PC-3 (cell line): Measurements from ENCODE around the gene ABCA2. TPM values are rescaled to one million over a fixed set of nuclear protein-coding genes. Genes with fewer than 3 reads are reported as not detected.

Experiments used
- ATAC-seq: fragments of 200-7000 bp; cut with Tn5 transposase; 2 replicates; pipeline ENCODE4 v1.9.1; 2020; ENCODE audit warnings: mild to moderate bottlenecking, moderate library complexity
- BruUV-seq: library from RNA; stranded (reverse); fragments of 400-500 nt; replicated peaks from 2 replicates; lab custom pipeline; 2021; lab: Mats Ljungman, UMichigan
- CTCF ChIA-PET: fragments of 300-600 bp; sonication (Branson Sonifier 250); formaldehyde crosslinking; loops from one replicate; lab custom pipeline; 2022; ENCODE audit warnings: antibody characterized with exemption; lab: Charles Lee
- POLR2A ChIA-PET: fragments of 300-600 bp; sonication (Branson Sonifier 250); formaldehyde crosslinking; loops from one replicate; lab custom pipeline; 2022; ENCODE audit warnings: antibody characterized with exemption; ENCODE audit not compliant: unreplicated experiment; lab: Charles Lee
- DNase-seq: peaks from one replicate; pipeline ENCODE4 v3.0.0-alpha.2; 2015
- H2AFZ ChIP-seq: fragments of 300-600 bp; sonication (generic); 2 replicates; pipeline ENCODE4 v1.6.0; 2016; ENCODE audit warnings: antibody characterized with exemption, low read length
- H3F3A ChIP-seq: fragments of 300-600 bp; sonication (generic); one replicate; pipeline ENCODE4 v1.6.0; 2017; ENCODE audit warnings: antibody characterized with exemption, low read length, control low read depth, mild to moderate bottlenecking; ENCODE audit not compliant: unreplicated experiment
- H3K27ac ChIP-seq: fragments of 300-600 bp; sonication (generic); 2 replicates; pipeline ENCODE4 v1.5.1; 2016; ENCODE audit warnings: mild to moderate bottlenecking, low read length
- H3K27me3 ChIP-seq: fragments of 300-600 bp; sonication (generic); 2 replicates; pipeline ENCODE4 v1.6.1; 2016; ENCODE audit warnings: low read length, mixed read lengths
- H3K36me3 ChIP-seq: fragments of 300-600 bp; sonication (generic); 2 replicates; pipeline ENCODE4 v1.6.1; 2016; ENCODE audit warnings: low read depth, mixed run types, low read length, mixed read lengths
- H3K4me1 ChIP-seq: fragments of 300-600 bp; sonication (generic); 2 replicates; pipeline ENCODE4 v1.5.1; 2016; ENCODE audit warnings: low read length; ENCODE audit not compliant: insufficient read depth
- H3K4me2 ChIP-seq: fragments of 300-600 bp; sonication (generic); 2 replicates; pipeline ENCODE4 v1.6.0; 2016; ENCODE audit warnings: low read length
- H3K4me3 ChIP-seq: fragments of 300-600 bp; sonication (generic); 2 replicates; pipeline ENCODE4 v1.5.1; 2016; ENCODE audit warnings: mild to moderate bottlenecking, low read length, mixed read lengths
- H3K79me2 ChIP-seq: fragments of 300-600 bp; sonication (generic); 2 replicates; pipeline ENCODE4 v1.6.1; 2017; ENCODE audit warnings: low read length, mixed read lengths
- H3K9ac ChIP-seq: fragments of 300-600 bp; sonication (generic); 2 replicates; pipeline ENCODE4 v1.6.0; 2016; ENCODE audit warnings: mild to moderate bottlenecking, low read length
- H3K9me2 ChIP-seq: fragments of 300-600 bp; sonication (generic); replicated peaks from 2 replicates; pipeline ENCODE4 v1.6.1; 2016; ENCODE audit warnings: mixed run types, low read length, mixed read lengths
- H3K9me3 ChIP-seq: fragments of 300-600 bp; sonication (generic); 2 replicates; pipeline ENCODE4 v1.6.1; 2016; ENCODE audit warnings: low read length, mixed read lengths
- H4K20me1 ChIP-seq: fragments of 300-600 bp; sonication (generic); 2 replicates; pipeline ENCODE4 v1.6.1; 2016; ENCODE audit warnings: low read length, mixed read lengths
- CTCF ChIP-seq: fragments of 300-600 bp; sonication (generic); conservative IDR thresholded peaks from 2 replicates; pipeline ENCODE4 v1.5.1; 2017; ENCODE audit warnings: antibody characterized with exemption, low read depth, mild to moderate bottlenecking, low read length
- EZH2 ChIP-seq: fragments of 300-600 bp; sonication (generic); IDR thresholded peaks from one replicate; pipeline ENCODE4 v1.6.1; 2017; ENCODE audit warnings: antibody characterized with exemption, mild to moderate bottlenecking, low read length; ENCODE audit not compliant: unreplicated experiment
- EZH2phosphoT487 ChIP-seq: fragments of 300-600 bp; sonication (generic); IDR thresholded peaks from 2 replicates; pipeline ENCODE4 v1.6.1; 2018; ENCODE audit warnings: mild to moderate bottlenecking, antibody characterized with exemption, low read length, borderline replicate concordance
- intact Hi-C: fragments of 100-400 bp; cut with micrococcal nuclease; formaldehyde crosslinking; loops from 2 replicates; pipeline ENCODE4 v1.9.0; 2023
- total RNA-seq: library from RNA; depleted of rRNA; stranded (reverse); fragments of >200 nt; gene quantifications from 2 replicates; pipeline ENCODE4 v1.2.3, GENCODE V29; 2014

Gene ABCA2
- total RNA-seq, 1 experiment from 2014 or later: 31.5 TPM

- intact Hi-C loops: no loop called here
- TF ChIP-seq CTCF (no peak), EZH2 (no peak), EZH2phosphoT487 (no peak)
- Histone ChIP-seq H3K4me3 (no peak overlapping the region), H3K9ac (no peak overlapping the region), H3K9me2 (no peaks in the 10 kb centered on the region), H3K4me1 (no peaks in the 10 kb centered on the region), H3K79me2 (peaks cover 8% of the 10 kb centered on the region; the same call in 1 of the 2 replicates), H3K27me3 (no peaks in the 10 kb centered on the region), H3K9me3 (no peaks in the 10 kb centered on the region), H4K20me1 (no peaks in the 10 kb centered on the region), H3K4me2 (no peak overlapping the region), H2AFZ (no peak overlapping the region), H3K27ac (no peak overlapping the region), H3F3A (no peaks in the 10 kb centered on the region), H3K36me3 (no peaks in the 10 kb centered on the region)
- ChIA-PET POLR2A (no interaction called here), CTCF (no interaction called here)
- DNase-seq (no peak), ATAC-seq (no peak)
- no TSS peak for BruUV-seq
Measured at GRCh38 chr9:137076636-137077009, 48.6 kb upstream of the ABCA2 start.

GRCh38 chr9:137075275-137075775 lies 47.3 kb upstream of the ABCA2 start:
- no peak for ATAC-seq
- Histone ChIP-seq H3K27me3 (no peaks in the 10 kb centered on the region), H3K9me2 (no peaks in the 10 kb centered on the region), H3K4me1 (peaks cover 5% of the 10 kb centered on the region; the same call in 1 of the 2 replicates), H4K20me1 (no peaks in the 10 kb centered on the region), H3K79me2 (peaks cover 8% of the 10 kb centered on the region; the same call in 1 of the 2 replicates), H3K4me2 (no peak overlapping the region), H2AFZ (no peak overlapping the region), H3K36me3 (no peaks in the 10 kb centered on the region), H3K9me3 (no peaks in the 10 kb centered on the region), H3K27ac (no peak overlapping the region), H3K4me3 (no peak overlapping the region), H3K9ac (no peak overlapping the region), H3F3A (no peaks in the 10 kb centered on the region)
- CTCF ChIA-PET: interaction anchor here (0.5 kb wide), 1 partner anchor 270 kb away, joined by 3 read pairs; no protein-coding TSS in a partner anchor
- intact Hi-C loops: no loop called here
- POLR2A ChIA-PET: no interaction called here
- BruUV-seq: no TSS peak
- TF ChIP-seq EZH2 (no peak), EZH2phosphoT487 (no peak), CTCF (no peak)
- no peak for DNase-seq

- DNase-seq (no peak), ATAC-seq (no peak)
- BruUV-seq: no TSS peak
- peaks cover 5% of the 10 kb centered on the region; the same call in 1 of the 2 replicates for H3K4me1 ChIP-seq
- H4K20me1 ChIP-seq: no peaks in the 10 kb centered on the region
- intact Hi-C loops: no loop called here
- no peak overlapping the region for H3K4me2 ChIP-seq
- H3K79me2 ChIP-seq: peaks cover 8% of the 10 kb centered on the region
- no peaks in the 10 kb centered on the region for H3K9me2 ChIP-seq
- no peaks in the 10 kb centered on the region for H3K27me3 ChIP-seq
- H3K4me3 ChIP-seq: no peak overlapping the region
- no peak overlapping the region for H3K27ac ChIP-seq
- no peaks in the 10 kb centered on the region for H3K9me3 ChIP-seq
- H3F3A ChIP-seq: no peaks in the 10 kb centered on the region
- no peak for TF ChIP-seq CTCF
- no peak overlapping the region for H2AFZ ChIP-seq
- POLR2A ChIA-PET: no interaction called here
- H3K36me3 ChIP-seq: no peaks in the 10 kb centered on the region
- CTCF ChIA-PET: interaction anchor here (0.5 kb wide), 1 partner anchor 271 kb away, joined by 3 read pairs; no protein-coding TSS in a partner anchor
- H3K9ac ChIP-seq: no peak overlapping the region
Measured at GRCh38 chr9:137074657-137075274, 46.7 kb upstream of the ABCA2 start.
